GM10248 (cell line): Measurements from ENCODE around the gene SPATS2L.

ENCODE experiments used
- CTCF ChIA-PET: fragments of 300-600 bp; sonication (Branson Sonifier 250); formaldehyde crosslinking; extraction: SDS; loops from one replicate; lab custom pipeline; 2021; ENCODE audit warnings: antibody characterized with exemption; lab: Yijun Ruan, JAX
- POLR2A ChIA-PET: fragments of 350-650 bp; sonication (Branson Sonifier 250); formaldehyde crosslinking; extraction: SDS; loops from one replicate; lab custom pipeline; 2020; ENCODE audit warnings: antibody characterized with exemption; lab: Yijun Ruan, JAX
- DNase-seq: peaks from one replicate; pipeline ENCODE4 v3.0.0; 2012; ENCODE audit errors: extremely low spot score
- CTCF ChIP-seq: IDR thresholded peaks from 2 replicates; pipeline ENCODE4 v1.5.1; 2012; ENCODE audit warnings: mild to moderate bottlenecking, low read depth; ENCODE audit errors: extremely low read depth, missing control alignments, control extremely low read depth

The SPATS2L gene

GRCh38 chr2:200466425-200467418 lies 160.2 kb downstream of the SPATS2L start:
- TF ChIP-seq CTCF = no peak
- no peak for DNase-seq
- POLR2A ChIA-PET = no interaction called here
- CTCF ChIA-PET = interaction anchor here (0.9 to 3.0 kb wide), 9 partner anchors 10 to 486 kb away, joined by 3 to 16 read pairs (median 5); no protein-coding TSS in a partner anchor

GRCh38 chr2:200467806-200468681 lies 161.6 kb downstream of the SPATS2L start:
- DNase-seq = no peak
- ChIA-PET CTCF (interaction anchor here (0.9 to 3.0 kb wide), 10 partner anchors 9 to 488 kb away, joined by 3 to 16 read pairs (median 5); no protein-coding TSS in a partner anchor), POLR2A (no interaction called here)
- TF ChIP-seq CTCF = no peak

GRCh38 chr2:200469708-200470211 lies 163.3 kb downstream of the SPATS2L start:
- DNase-seq = no peak
- ChIA-PET CTCF (interaction anchor here (1.0 to 5.1 kb wide), 10 partner anchors 9 to 495 kb away, joined by 3 to 72 read pairs (median 5); no protein-coding TSS in a partner anchor), POLR2A (no interaction called here)
- no peak for TF ChIP-seq CTCF

- ChIA-PET CTCF (interaction anchor here (1.0 to 5.1 kb wide), 12 partner anchors 8 to 496 kb away, joined by 3 to 72 read pairs (median 6); no protein-coding TSS in a partner anchor), POLR2A (no interaction called here)
- DNase-seq = no peak
- no peak for TF ChIP-seq CTCF
Measured at GRCh38 chr2:200470230-200470629, 163.7 kb downstream of the SPATS2L start.

GRCh38 chr2:200471324-200471848 lies 164.9 kb downstream of the SPATS2L start:
- POLR2A ChIA-PET = no interaction called here
- peak; percentile 62 for TF ChIP-seq CTCF
- CTCF ChIA-PET = interaction anchor here (0.8 to 5.1 kb wide), 17 partner anchors 10 to 761 kb away, joined by 3 to 72 read pairs (median 5); no protein-coding TSS in a partner anchor
- DNase-seq = peak; percentile 73
